Peyer's patch (tissue), 4 donors: ENCODE results near the gene MEIOC.

ENCODE experiments used
- POLR2A ChIP-seq, 2 donors: fragments of 450-650 bp; IDR thresholded peaks; one replicate each; pipeline ENCODE4 v1.5.1; 2017; ENCODE audit warnings: antibody characterized with exemption in 2 of 2, mild to moderate bottlenecking in 2 of 2, moderate library complexity in 2 of 2
- TF ChIP-seq, protein P1 (sequence below), 6 experiments: fragments of 450-650 bp in 4 of 6; fragments of 200-600 bp in 2 of 6; sonication (generic) in 1 of 6; IDR thresholded peaks; one replicate each; pipeline ENCODE4 v1.5.1; 2017 to 2019; ENCODE audit warnings: antibody characterized with exemption in 6 of 6, mild to moderate bottlenecking in 3 of 6, moderate library complexity in 1 of 6

DNA sequence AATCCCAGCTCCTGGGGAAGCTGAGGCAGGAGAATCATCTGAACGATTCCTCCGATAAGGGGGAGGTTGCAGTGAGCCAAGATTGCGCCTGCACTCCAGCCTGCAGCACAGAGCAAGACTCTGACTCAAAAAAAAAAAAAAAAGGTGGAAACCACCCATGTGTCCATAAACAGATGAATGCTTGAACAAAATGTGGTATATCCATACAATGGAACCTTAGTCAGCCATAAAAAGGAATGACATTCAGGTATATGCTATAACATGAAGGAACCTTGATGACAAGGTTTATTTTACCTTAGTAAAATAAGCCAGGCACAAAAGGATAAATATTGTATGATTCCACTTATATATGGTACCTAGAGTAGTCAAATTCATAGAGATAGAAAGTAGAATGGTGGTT is 2.9 kb upstream of the MEIOC start:
- TF ChIP-seq, protein P1, sequence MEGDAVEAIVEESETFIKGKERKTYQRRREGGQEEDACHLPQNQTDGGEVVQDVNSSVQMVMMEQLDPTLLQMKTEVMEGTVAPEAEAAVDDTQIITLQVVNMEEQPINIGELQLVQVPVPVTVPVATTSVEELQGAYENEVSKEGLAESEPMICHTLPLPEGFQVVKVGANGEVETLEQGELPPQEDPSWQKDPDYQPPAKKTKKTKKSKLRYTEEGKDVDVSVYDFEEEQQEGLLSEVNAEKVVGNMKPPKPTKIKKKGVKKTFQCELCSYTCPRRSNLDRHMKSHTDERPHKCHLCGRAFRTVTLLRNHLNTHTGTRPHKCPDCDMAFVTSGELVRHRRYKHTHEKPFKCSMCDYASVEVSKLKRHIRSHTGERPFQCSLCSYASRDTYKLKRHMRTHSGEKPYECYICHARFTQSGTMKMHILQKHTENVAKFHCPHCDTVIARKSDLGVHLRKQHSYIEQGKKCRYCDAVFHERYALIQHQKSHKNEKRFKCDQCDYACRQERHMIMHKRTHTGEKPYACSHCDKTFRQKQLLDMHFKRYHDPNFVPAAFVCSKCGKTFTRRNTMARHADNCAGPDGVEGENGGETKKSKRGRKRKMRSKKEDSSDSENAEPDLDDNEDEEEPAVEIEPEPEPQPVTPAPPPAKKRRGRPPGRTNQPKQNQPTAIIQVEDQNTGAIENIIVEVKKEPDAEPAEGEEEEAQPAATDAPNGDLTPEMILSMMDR (IDR thresholded peaks at IDR 0.05), result no peak
- no peak for TF ChIP-seq POLR2A (IDR thresholded peaks at IDR 0.05)
